Erythroblast (primary cell): ENCODE results near the gene MYBPH.

Source experiments
- GATA1 ChIP-seq: IDR thresholded peaks from 2 replicates; pipeline ENCODE4 v1.6.1; 2011; ENCODE audit warnings: low read depth, mild to moderate bottlenecking, control low read depth, low read length, moderate library complexity
- POLR2A ChIP-seq: IDR thresholded peaks from 2 replicates; pipeline ENCODE4 v1.6.1; 2011; ENCODE audit warnings: mild to moderate bottlenecking, low read length

DNA sequence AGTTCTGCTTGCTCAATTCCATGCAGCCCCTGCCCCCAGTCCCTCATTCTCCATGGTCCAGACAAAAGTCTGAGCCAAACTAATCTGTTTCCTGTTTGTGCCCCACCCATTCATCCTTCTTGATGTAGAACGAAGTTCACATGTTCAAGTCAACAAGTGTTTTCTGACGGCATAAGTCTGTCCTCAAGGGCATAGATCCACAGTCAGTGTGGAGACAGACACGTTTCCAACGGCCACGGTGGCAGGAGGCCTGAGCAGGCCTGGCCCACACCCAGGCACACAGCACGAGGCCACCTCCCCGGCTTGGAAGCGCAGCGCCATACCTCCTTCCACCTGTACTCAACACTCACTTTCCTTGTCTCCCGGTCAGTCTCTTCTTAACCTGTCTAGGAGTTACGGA lies 32.0 kb downstream of the MYBPH start:
- no peak for TF ChIP-seq POLR2A
- no peak for TF ChIP-seq GATA1
